MCF 10A (cell line): ENCODE results near the gene ZNF134. TPM values are rescaled to one million over a fixed set of nuclear protein-coding genes. Genes with fewer than 3 reads are reported as not detected.

Source experiments
- BruUV-seq: library from RNA; stranded (reverse); fragments of 400-500 nt; replicated peaks from 2 replicates; lab custom pipeline; 2021; lab: Mats Ljungman, UMichigan
- CTCF ChIA-PET: fragments of 300-600 bp; sonication (Branson Sonifier 250); formaldehyde crosslinking; extraction: SDS; loops from one replicate; lab custom pipeline; 2021; ENCODE audit warnings: antibody characterized with exemption, inconsistent platforms; lab: Yijun Ruan, JAX
- POLR2A ChIA-PET: fragments of 300-600, 350-650 bp; sonication (Branson Sonifier 250); formaldehyde crosslinking; extraction: SDS; loops from one replicate; lab custom pipeline; 2020; ENCODE audit warnings: antibody characterized with exemption, inconsistent platforms; lab: Yijun Ruan, JAX
- DNase-seq: peaks from one replicate; pipeline ENCODE4 v3.0.0-alpha.2; 2018; ENCODE audit not compliant: unreplicated experiment
- H3K27ac Mint-ChIP-seq: one replicate; pipeline ENCODE4 v1.8.0; 2022; ENCODE audit warnings: mild to moderate bottlenecking, low read depth, mixed read lengths; ENCODE audit not compliant: unreplicated experiment
- H3K27me3 Mint-ChIP-seq: one replicate; pipeline ENCODE4 v1.8.0; 2022; ENCODE audit warnings: mixed read lengths; ENCODE audit not compliant: insufficient read depth, unreplicated experiment
- H3K36me3 Mint-ChIP-seq: one replicate; pipeline ENCODE4 v1.8.0; 2022; ENCODE audit warnings: mild to moderate bottlenecking, moderate library complexity, mixed read lengths; ENCODE audit not compliant: insufficient read depth, unreplicated experiment
- H3K4me1 Mint-ChIP-seq: one replicate; pipeline ENCODE4 v1.8.0; 2022; ENCODE audit warnings: mixed read lengths; ENCODE audit not compliant: insufficient read depth, unreplicated experiment
- H3K4me3 Mint-ChIP-seq: one replicate; pipeline ENCODE4 v1.8.0; 2022; ENCODE audit warnings: mild to moderate bottlenecking, moderate library complexity, mixed read lengths; ENCODE audit not compliant: unreplicated experiment
- H3K9me3 Mint-ChIP-seq: one replicate; pipeline ENCODE4 v1.8.0; 2022; ENCODE audit warnings: mixed read lengths; ENCODE audit not compliant: unreplicated experiment
- CTCF ChIP-seq: fragments of 200-600 bp; IDR thresholded peaks from one replicate; pipeline ENCODE4 v1.8.0; 2022; ENCODE audit warnings: antibody characterized with exemption, mild to moderate bottlenecking; ENCODE audit not compliant: unreplicated experiment
- intact Hi-C: fragments of 100-400 bp; cut with micrococcal nuclease; formaldehyde crosslinking; loops from 2 replicates; pipeline ENCODE4 v1.14.1; 2022
- total RNA-seq: library from RNA; stranded (reverse); gene quantifications from 2 replicates; pipeline ENCODE4 v1.2.3, GENCODE V29; 2022

Gene ZNF134
- total RNA-seq, 1 experiment from 2014 or later = 16.4 TPM

- Mint-ChIP-seq H3K4me1 (no peaks in the 10 kb centered on the region), H3K4me3 (no peak overlapping the region), H3K27me3 (peaks cover 24% of the 10 kb centered on the region), H3K9me3 (peaks cover 44% of the 10 kb centered on the region), H3K27ac (no peak overlapping the region), H3K36me3 (peaks cover 4% of the 10 kb centered on the region)
- no peak for DNase-seq
- ChIA-PET CTCF (interaction anchor here (0.8 kb wide), 1 partner anchor 56 kb away, joined by 3 read pairs; no protein-coding TSS in a partner anchor), POLR2A (interaction anchor here (0.7 to 1.2 kb wide), 2 partner anchors 9 to 10 kb away, joined by 3 read pairs; no protein-coding TSS in a partner anchor)
- intact Hi-C loops = no loop called here
- no peak for TF ChIP-seq CTCF
- no TSS peak for BruUV-seq
Measured at GRCh38 chr19:57656346-57656745, 42.3 kb downstream of the ZNF134 start.

GRCh38 chr19:57664269-57665127 is 50.5 kb downstream of the ZNF134 start:
- peaks cover 22% of the 10 kb centered on the region for H3K27me3 Mint-ChIP-seq
- ChIA-PET CTCF (interaction anchor here (2.3 kb wide), 1 partner anchor 13 kb away, joined by 8 read pairs; no protein-coding TSS in a partner anchor), POLR2A (interaction anchor here (0.5 to 2.3 kb wide), 7 partner anchors 10 to 241 kb away, joined by 3 to 8 read pairs (median 3); partner anchors contain the start of genes ZNF211 and ZNF551)
- H3K9me3 Mint-ChIP-seq = no peaks in the 10 kb centered on the region
- peak overlapping the region; percentile 70 for H3K27ac Mint-ChIP-seq
- peak; percentile 46 for DNase-seq
- intact Hi-C loops = no loop called here
- BruUV-seq = no TSS peak
- peaks cover 5% of the 10 kb centered on the region for H3K4me1 Mint-ChIP-seq
- H3K4me3 Mint-ChIP-seq = peak overlapping the region; percentile 91
- no peaks in the 10 kb centered on the region for H3K36me3 Mint-ChIP-seq
- no peak for TF ChIP-seq CTCF

- no peaks in the 10 kb centered on the region for H3K9me3 Mint-ChIP-seq
- no peaks in the 10 kb centered on the region for H3K36me3 Mint-ChIP-seq
- no peak overlapping the region for H3K27ac Mint-ChIP-seq
- CTCF ChIA-PET = interaction anchor here (0.6 kb wide), 1 partner anchor 186 kb away, joined by 3 read pairs; no protein-coding TSS in a partner anchor
- no peak for TF ChIP-seq CTCF
- H3K4me3 Mint-ChIP-seq = no peak overlapping the region
- H3K27me3 Mint-ChIP-seq = peaks cover 14% of the 10 kb centered on the region
- no TSS peak for BruUV-seq
- peaks cover 5% of the 10 kb centered on the region for H3K4me1 Mint-ChIP-seq
- DNase-seq = no peak
- POLR2A ChIA-PET = interaction anchor here (0.5 to 2.3 kb wide), 4 partner anchors 9 to 242 kb away, joined by 3 to 8 read pairs (median 4); partner anchors contain the start of gene ZNF551
- intact Hi-C loops = no loop called here
Measured at GRCh38 chr19:57665261-57665806, 51.3 kb downstream of the ZNF134 start.

GRCh38 chr19:57667228-57667627 is 53.2 kb downstream of the ZNF134 start:
- H3K9me3 Mint-ChIP-seq = peaks cover 7% of the 10 kb centered on the region
- no TSS peak for BruUV-seq
- intact Hi-C loops = no loop called here
- H3K4me1 Mint-ChIP-seq = peaks cover 5% of the 10 kb centered on the region
- H3K27ac Mint-ChIP-seq = no peak overlapping the region
- CTCF ChIA-PET = no interaction called here
- TF ChIP-seq CTCF = no peak
- DNase-seq = no peak
- H3K27me3 Mint-ChIP-seq = no peaks in the 10 kb centered on the region
- POLR2A ChIA-PET = interaction anchor here (0.6 kb wide), 1 partner anchor 46 kb away, joined by 3 read pairs; no protein-coding TSS in a partner anchor
- H3K4me3 Mint-ChIP-seq = no peak overlapping the region
- H3K36me3 Mint-ChIP-seq = no peaks in the 10 kb centered on the region
